Stimulated activated CD4-positive, alpha-beta T cell treated with anti-CD3 and anti-CD28 coated beads, Interleukin-12 subunit alpha, Interleukin-12 subunit beta, amount 100 ng/mL, for 48 hours (primary cell): ENCODE measurements around the gene GORASP1.

Experiments used
- DNase-seq, 3 donors: peaks; one replicate each; pipeline ENCODE4 v3.0.0-alpha.2; 2020; ENCODE audit warnings: low read depth in 2 of 3, low spot score in 1 of 3

Gene GORASP1

DNA sequence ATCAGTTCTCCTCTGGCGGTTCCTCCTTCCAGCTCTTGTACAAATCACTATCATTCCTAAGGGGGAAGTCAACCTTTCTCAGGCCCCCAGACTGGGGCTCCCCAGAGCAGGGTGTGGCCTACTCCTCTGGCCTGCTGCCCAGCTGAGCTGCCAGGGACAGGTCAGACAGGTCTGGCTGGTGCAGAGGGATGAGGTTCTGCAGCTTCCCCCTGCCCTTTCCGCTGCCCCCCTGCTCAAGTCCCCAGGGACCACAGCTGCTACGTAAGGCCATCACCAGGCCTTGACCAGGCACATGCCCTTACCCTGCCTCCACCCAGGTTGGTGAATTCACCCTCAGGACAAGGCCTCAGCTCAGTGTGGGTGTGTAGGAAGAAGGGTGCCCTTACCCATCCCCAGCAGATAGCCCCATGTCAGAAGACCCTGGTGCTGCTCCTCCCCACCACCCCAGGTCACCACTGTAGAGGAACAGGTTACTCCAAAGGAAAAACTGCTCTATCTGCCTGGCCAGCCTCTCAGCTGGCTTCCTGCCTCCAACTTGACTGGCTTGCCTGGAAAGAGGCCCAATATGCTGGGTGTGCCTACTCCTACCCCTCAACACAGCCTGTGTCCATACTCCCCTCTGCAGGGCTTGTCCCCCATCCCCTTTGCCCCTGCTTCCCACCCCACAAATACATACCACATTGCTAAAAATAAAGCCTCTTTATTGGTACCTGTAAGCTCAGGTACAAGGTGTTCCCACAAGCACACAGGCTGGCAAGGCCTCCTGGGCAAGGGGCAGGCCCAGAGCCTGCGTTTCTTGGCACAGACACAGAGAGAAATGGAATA, 34.0 kb upstream of the GORASP1 start:
- DNase-seq, result no peak

DNA sequence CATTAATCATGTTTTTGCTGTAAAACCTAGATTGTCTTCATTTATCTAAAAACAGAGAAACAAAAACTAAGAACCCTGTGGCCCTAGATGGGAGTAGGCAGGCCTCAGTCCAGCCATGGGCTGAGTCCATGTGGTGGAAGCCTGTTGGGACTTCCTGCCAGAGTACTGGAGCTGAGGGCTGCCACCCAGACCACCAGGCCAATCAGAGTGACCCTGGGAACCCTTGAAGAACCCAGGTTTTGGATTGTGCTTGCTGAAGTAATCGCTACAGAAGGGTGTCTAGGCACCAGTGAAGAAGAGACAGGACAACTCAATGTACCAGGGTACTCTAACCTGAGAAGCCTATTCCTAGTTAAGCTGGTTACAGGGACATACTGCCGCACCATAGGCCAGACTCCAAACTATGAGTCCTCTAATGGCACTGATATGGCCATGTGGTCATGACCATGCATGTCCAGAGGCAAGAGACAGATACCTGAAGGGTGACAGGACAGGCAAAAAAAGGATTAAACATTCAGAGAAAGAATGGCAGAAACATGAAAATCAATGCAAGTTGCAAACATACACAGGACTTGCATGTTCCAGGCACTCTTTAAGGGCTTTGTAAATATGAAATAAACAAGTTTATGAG, 33.0 kb upstream of the GORASP1 start:
- DNase-seq, result no peak

DNA sequence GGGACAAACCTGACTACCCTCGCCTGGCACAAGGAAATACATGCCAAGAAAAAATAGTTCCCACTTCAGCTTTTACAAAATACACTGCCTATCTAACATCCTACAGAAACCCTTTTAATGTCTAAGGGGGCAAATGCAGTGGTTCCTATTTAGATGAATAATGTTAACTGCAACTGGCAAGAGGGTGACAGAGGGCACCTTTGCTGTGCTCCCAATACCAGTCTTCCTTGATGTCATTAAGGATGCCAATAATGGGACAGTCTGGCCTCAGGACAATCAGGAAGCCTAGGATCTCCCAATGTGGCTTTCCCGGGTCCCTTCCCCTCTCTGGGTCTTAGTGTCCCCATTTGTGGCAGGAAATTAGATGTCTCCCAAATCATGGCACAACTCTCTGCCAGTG, 32.0 kb upstream of the GORASP1 start:
- DNase-seq, result no peak

DNA sequence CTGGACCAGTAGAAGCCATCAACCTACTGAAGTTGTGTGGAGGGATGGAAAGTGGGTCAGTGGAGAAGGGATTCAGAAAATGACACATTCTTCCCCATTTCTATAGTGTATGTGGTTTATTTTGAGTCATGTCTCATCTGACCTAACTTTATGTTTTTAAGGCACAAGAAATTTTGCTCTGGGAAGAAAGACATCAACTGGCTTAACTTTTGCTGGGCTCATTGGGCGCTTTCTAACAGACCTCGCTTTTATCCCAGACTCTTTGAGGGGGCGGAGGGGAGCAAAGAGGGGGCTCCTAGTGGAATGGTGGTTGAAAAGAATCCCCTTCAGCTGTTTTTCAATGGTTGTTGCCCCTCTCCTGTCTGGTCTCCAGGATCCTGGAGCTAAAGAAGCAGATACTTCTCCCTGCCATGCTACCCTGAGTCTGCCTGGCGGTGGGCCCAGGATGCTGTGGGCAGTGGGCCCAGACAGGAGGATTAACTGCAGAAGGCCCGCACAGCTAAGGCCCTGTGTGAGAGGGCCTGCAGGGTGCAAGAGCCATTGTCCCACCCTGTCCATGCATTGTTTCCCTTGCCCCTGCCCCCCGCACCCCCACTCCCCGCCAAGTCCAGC, 31.5 kb upstream of the GORASP1 start:
- DNase-seq, result no peak

DNA sequence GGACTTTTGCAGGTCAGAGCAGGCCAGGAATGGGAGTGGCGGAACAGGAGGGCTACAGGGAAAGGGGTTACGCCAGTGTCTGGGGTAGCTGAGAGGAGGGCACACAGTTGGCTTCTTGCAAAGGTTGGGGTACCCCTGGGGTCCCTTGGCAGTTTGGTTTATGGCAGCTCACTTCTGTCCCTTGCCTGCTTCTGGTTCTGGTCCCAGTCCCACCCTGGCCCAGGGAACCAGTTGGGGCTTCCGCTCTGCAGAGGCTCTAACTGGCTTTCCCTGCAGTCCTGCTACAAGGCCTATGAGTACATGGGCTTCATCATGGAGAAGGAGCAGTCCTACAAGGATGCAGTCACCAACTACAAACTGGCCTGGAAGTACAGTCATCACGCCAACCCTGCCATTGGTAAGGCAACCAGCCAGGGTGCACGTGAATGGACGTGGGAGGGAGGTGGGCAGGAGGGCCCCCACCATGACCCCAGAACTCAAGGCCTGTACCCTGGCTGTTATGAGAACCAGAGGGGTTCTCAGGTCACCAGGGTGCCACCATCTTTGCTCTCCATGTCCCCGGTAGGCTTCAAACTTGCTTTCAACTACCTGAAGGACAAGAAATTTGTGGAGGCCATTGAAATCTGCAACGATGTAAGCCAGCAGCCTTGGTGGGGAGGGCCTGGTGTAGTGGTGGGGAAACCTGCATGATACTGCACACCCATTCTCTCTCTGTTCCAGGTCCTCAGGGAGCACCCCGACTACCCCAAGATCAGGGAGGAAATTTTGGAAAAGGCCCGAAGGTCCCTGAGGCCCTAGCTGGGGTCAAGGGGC, 30.8 kb upstream of the GORASP1 start:
- DNase-seq, result no peak

DNA sequence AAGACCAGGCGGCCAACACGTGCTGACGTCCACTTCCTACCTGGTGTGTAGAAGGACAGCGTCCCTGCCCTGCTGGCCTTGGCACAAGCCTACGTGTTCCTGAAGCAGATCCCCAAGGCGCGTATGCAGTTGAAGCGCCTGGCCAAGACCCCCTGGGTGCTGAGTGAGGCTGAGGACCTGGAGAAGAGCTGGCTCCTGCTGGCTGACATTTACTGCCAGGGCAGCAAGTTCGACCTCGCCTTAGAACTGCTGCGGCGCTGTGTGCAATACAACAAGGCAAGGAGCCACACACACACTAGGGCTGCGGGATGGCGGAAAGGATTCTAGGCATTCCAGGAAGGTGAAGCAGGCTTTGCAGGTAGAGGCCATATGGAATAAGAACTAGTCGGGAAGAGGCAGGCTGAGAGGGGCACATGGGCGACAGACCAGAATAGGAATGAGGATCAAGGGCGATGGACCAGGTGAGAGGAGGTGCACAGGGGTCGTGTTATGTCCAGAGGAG, 30.1 kb upstream of the GORASP1 start:
- no peak for DNase-seq

DNA sequence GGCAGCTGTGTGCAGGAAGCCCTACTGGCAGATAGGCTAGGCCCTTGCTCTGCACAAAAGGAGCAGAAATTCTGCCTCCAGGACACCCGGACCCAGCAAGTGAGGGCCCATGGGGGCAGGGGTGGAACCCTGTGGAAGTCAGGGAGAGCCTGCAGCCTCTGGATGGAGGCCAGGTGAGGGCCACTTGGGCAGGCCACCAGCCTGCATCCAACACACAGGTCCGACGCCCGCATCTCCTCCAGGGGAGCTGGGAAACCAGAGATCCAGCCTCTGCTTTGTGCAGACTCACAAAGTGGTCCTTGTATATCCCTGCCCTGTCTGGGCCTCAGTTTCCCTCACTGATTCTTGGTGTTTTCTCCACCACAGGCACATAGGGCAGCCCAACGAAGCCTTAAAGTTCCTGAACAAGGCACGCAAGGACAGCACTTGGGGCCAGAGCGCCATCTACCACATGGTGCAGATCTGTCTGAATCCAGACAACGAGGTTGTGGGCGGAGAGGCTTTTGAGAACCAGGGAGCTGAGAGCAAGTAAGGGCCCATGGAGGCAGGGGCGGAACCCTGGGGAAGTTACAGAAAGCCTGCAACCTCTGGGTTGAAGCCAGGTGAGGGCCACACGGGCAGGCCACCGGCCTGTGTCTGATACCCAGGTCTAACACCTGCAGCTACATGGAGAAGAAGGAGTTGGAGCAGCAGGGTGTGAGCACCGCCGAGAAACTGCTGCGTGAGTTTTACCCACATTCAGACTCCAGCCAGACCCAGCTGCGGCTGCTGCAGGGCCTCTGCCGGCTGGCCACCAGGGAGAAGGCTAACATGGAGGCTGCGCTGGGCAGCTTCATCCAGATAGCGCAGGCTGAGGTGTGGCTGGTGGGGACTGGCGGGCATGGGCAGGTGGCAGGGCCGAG, 29.4 kb upstream of the GORASP1 start:
- no peak for DNase-seq

DNA sequence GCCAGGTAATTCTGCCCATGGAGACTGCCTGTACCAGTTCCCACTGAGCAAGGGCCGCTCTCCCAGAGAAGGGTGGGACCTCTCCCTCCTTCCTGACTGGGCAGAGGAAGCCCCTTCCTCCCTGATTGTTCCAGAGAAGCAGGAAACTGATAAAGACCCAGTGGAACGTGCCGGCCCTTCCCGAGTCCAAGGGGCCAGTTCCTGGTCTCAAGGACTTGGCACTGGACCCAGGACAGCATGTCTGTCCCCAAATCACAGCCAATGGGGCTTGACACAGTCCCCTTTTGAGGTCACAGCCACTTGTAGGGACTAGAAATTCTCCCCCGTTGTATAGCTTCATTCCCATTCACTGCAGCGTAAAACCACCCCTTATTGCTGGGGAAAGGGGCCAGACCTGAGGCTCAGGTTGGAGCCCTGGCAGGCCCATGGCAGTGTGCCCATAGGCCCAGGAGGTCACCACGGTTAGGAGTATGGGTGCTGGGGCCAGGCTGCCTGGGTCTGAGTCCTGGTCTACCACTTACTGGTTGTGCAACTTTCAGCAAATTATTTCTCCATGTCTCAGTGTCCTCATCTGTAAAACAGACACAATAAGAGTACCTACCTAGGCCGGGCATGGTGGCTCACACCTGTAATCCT, 27.9 kb upstream of the GORASP1 start:
- no peak for DNase-seq

DNA sequence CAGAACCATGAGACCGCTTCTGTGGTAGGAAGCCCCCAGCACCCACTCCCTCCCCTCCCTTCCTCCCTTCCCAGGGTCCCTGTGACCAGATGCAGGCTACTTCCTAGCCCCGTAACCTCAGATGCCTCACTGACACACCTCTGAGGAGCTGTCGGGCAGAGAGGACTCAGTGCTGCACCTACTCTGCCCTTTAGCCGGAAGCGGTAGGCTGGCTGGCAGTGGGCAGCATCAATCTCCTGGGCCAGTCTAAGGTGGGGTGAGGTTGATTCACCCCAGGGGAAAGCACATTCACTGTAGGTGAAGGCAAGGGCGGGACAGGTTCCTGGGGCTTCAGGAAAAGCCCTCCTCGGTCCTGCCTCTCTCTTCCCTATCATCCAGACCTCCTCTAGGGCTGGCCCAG, 26.9 kb upstream of the GORASP1 start:
- no peak for DNase-seq

DNA sequence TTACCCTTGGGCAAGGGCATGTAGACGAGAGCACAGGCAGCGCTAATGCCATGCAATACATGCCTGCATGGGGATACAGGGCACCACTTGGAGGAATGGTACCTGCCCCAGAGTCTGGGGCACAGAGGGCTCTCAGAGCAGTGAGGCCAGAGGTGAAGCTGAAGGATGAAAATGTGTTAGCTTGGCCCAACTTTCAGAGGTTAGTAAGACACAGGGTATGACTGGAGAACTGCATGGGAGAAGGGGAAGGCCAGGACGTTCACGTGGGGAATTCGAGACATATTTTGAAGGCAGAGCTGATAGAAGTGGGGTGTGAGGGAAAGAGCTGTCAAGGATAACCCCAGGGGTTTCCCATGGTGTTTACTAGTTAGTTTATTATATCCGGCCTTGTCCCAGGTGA, 26.4 kb upstream of the GORASP1 start:
- no peak for DNase-seq

DNA sequence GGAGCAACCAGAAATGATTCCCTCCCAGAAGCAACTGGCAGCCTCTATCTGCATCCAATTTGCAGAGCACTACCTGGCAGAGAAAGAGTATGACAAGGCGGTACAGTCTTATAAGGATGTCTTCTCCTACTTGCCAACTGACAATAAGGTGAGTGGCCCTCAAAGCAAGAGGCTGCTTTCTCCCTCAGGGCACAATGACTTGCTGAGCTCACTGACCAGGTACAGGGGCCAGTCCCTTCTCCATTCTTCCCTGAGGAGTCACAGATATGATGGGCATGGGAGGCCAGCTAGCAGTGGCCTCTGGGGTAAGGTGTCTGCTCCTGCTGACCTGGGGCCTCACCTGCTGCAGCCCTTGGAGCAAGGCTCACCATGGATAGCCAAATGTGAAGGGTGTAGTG, 25.7 kb upstream of the GORASP1 start:
- no peak for DNase-seq

DNA sequence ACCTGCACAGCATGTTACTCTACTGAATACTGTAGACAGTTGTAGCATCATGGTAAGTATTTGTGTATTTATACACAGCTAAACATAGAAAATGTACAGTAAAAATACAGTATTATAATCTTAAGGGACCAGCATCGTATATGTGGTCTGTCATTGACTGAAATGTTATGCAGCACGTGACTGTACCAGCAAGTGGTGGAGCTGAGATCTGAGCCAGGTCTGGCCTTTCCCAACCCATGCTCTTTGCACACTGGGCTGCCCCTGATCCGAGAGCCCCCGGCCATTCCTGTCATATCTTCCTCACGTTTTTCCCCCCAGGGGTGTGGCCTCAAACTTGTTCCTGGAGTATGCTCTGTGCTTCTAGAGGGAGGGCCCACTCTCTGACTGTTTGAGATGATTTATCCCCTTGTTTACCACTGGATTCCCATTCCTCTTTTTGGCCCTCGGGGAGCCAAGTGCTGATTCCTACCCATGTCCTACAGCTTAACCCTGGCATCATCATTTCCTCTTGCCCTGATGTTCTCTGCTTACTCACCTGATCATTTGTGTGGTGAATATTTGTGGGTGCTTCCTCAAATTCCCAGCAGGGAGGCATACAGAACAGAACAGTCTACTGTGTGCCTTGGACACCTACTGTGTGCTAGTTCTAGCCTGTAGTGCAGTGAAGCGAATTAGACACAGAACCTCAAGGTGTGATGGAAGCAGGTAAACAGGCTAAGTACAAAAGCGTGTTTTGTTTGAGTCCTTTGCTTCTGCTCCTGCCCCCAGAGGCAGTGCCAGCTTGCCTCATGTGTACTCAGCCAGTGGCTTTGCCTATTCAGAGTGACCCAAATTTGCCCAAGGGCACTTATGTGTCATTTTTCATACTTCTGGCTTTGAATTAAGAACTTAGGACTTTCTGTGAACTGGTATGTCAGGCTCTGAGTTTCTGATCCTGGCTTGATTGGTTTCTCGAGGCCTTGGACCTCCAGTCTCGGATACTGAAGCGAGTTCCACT, 25.0 kb upstream of the GORASP1 start:
- DNase-seq, result no peak

DNA sequence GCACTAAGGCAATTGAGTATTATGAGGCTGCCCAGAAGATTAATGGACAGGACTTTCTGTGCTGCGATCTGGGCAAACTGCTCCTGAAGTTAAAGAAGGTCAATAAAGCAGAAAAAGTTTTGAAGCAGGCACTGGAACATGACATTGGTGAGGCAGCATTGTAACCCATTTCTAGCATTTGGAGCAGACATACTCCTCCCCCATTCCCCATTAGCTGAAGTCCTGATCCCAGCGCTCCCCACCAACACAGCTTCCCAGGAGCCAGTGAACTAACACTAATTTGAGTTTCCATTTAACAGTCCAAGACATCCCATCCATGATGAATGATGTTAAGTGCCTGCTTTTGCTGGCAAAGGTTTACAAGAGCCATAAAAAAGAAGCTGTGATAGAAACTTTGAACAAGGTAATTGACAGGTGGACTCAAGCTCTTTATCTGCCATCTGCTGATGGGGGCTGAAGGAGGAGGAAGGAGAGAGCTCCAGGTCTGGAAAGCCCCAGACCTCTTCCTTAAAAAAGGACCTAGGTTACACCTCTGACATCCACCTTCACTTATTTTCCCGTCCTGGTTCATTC, 23.4 kb upstream of the GORASP1 start:
- no peak for DNase-seq

DNA sequence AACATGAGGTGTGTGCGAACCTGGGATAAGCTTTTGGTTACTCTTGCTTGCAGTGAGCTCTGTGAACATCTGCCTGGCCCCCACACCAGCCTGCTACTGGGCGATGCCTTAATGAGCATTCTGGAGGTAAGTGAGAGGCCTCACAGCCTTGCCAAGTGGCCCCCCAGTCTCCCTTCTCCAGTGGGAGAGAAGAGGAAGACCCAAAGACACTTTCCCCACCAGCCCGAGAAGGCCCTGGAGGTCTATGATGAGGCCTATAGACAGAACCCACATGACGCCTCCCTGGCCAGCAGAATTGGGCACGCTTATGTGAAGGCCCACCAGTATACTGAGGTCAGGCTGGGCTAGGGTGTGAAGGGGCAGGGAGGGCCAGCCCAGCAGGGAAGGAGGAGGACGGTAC, 22.6 kb upstream of the GORASP1 start:
- no peak for DNase-seq

DNA sequence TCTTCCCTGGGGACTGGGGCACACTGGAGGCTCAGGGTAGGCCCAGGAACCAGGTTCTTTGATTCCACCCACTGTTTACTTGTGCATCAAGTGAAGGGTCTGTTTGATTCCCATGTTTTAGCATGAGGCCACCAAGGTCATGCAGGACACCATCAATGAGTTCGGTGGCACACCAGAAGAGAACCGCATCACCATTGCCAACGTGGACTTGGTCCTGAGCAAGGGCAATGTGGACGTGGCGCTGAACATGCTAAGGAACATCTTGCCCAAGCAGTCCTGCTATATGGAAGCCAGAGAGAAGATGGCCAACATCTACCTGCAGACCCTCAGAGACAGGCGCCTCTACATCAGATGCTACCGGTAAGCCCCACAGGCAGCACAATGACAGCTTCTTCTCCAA, 21.5 kb upstream of the GORASP1 start:
- DNase-seq, result no peak

DNA sequence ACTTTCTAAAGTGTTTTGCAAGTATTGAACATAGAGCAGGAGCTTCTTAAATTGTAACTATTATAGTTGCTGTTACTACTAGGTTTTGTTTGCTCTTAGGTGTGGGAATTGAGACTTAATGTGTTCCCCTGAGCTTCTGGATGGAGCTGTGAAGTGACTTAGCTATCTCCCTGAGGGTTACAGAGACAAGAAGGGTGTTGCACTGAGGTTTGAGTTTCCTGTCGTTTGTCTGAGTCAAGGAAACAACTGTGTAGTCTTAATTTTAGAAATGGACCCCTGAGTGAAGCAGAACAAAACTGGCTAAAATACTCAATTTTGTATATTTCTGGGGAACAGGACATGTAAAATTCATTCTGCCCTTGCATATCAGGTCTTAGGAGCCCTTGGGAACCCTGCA, 20.5 kb upstream of the GORASP1 start:
- no peak for DNase-seq

DNA sequence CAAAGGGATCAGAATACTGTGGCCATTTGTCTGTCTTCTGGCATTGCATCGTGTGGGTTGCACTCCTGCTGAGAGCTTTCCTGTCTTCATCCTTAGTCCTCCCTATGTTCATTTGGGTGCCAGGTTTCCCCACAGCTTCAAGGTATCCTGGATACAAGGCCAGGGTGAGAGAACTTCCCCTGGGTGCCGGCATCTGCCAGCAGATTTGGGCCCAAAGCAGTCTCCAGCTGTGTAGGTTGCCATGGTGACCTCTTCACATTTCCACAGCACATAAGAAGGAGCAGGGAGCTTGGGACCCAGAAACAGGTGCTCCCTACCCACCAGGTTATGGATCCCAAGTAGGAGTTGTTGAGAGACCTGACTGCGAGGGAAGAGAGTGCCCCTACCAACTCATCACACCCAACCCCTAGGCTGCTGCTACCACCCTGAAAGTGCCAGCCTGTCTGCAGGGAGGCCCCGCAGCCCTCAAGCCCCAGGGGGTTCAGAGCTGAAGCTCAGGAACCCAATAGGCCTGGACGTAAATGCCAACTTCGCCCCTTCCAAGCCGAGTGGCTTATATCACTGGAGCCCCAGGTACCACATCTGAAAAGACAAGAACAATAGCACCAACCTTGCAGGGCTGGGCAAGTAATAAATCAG, 20.0 kb upstream of the GORASP1 start:
- DNase-seq, result no peak

DNA sequence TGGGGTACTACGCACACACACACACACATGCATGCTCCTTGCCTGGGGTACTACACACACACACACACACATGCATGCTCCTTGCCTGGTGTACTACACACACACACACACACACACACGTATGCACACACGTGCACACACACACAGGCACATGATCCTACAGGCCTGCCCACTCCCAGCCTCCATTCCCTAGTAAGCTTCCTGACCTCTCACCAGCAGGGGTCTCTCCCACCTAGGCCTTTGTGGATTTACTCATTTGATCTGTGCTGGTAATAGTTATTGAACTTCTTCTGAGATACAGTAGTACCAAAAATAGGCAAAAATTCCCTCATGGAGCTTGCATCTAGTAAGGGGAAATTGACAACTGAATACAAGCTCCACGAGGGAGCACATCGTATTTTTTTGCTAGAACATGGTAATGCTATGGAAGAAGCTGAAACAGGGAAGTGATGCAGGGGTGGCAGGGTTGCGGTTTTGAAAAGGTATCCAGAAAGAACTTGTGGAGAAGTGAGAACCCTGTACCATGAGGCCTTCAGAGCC, 19.2 kb upstream of the GORASP1 start:
- no peak for DNase-seq
